Bronchial epithelial cell (primary cell): ENCODE data around the gene NECAB3. TPM values are rescaled to one million over a fixed set of nuclear protein-coding genes. Genes with fewer than 3 reads are reported as not detected.

Experiments used
- DNase-seq: peaks from one replicate; pipeline ENCODE4 v3.0.0-alpha.2; 2010; ENCODE audit warnings: low read depth
- FAIRE-seq: peaks from 2 replicates; lab custom pipeline; 2011; peaks lifted over from hg19 to GRCh38; lab: Jason Lieb, UNC
- H3K27me3 ChIP-seq: 2 replicates; pipeline ENCODE4 v1.5.1; 2011; ENCODE audit warnings: low read length; ENCODE audit not compliant: control insufficient read depth, insufficient read depth
- H3K36me3 ChIP-seq: 2 replicates; pipeline ENCODE4 v1.5.1; 2011; ENCODE audit warnings: low read length; ENCODE audit not compliant: control insufficient read depth, insufficient read depth
- H3K4me3 ChIP-seq: 2 replicates; pipeline ENCODE4 v1.5.1; 2011; ENCODE audit warnings: mild to moderate bottlenecking, low read depth, low read length, control low read depth
- CTCF ChIP-seq: IDR thresholded peaks from 2 replicates; pipeline ENCODE4 v1.5.1; 2011; ENCODE audit warnings: mild to moderate bottlenecking, moderate library complexity, low read length, control low read depth, inconsistent platforms; ENCODE audit not compliant: insufficient read depth, severe bottlenecking
- total RNA-seq: library from RNA; depleted of rRNA; stranded (reverse); fragments of >200 nt; gene quantifications from 2 replicates; pipeline ENCODE4 v1.2.1, GENCODE V29; 2014

NECAB3 gene
- total RNA-seq, 1 donor from 2014 or later = 8.7 TPM

- DNase-seq = peak; percentile 49
- Histone ChIP-seq H3K4me3 (peak overlapping the region; percentile 76), H3K27me3 (no peaks in the 10 kb centered on the region), H3K36me3 (no peaks in the 10 kb centered on the region)
- TF ChIP-seq CTCF = no peak
- no peak for FAIRE-seq
These were observed 10.8 kb downstream of the NECAB3 start for GRCh38 chr20:33663161-33664084.

GRCh38 chr20:33662172-33662571 lies 12.1 kb downstream of the NECAB3 start, which contains the start of gene C20orf144:
C20orf144 (plus strand) TSS chr20:33662327; CDS start chr20:33662346, 19 bp downstream.
- no peak for TF ChIP-seq CTCF
- no peaks in the 10 kb centered on the region for H3K36me3 ChIP-seq
- H3K4me3 ChIP-seq = peak within 1 kb of the TSS; percentile 76
- no peaks in the 10 kb centered on the region for H3K27me3 ChIP-seq
- FAIRE-seq (no peak), DNase-seq (no peak)

GRCh38 chr20:33660685-33661058 lies 13.6 kb downstream of the NECAB3 start:
- DNase-seq (no peak), FAIRE-seq (no peak)
- peaks cover under 1% of the 10 kb centered on the region for H3K27me3 ChIP-seq
- no peak for TF ChIP-seq CTCF
- no peak overlapping the region for H3K4me3 ChIP-seq
- no peaks in the 10 kb centered on the region for H3K36me3 ChIP-seq

GRCh38 chr20:33660035-33660684 lies 14.1 kb downstream of the NECAB3 start:
- Histone ChIP-seq H3K4me3 (no peak overlapping the region), H3K36me3 (no peaks in the 10 kb centered on the region), H3K27me3 (peaks cover 1% of the 10 kb centered on the region)
- no peak for FAIRE-seq
- TF ChIP-seq CTCF = no peak
- no peak for DNase-seq

- Histone ChIP-seq H3K4me3 (no peak overlapping the region), H3K27me3 (peaks cover 1% of the 10 kb centered on the region), H3K36me3 (no peaks in the 10 kb centered on the region)
- FAIRE-seq (no peak), DNase-seq (no peak)
- no peak for TF ChIP-seq CTCF
These were observed 14.7 kb downstream of the NECAB3 start for GRCh38 chr20:33659341-33660034.
